GM19238 (cell line): ENCODE measurements around the gene CD247.

Source experiments
- DNase-seq: peaks from one replicate; pipeline ENCODE4 v3.0.0; 2011; ENCODE audit warnings: low spot score; ENCODE audit not compliant: insufficient read length

CD247 gene

GRCh38 chr1:167542109-167543032 is 24.0 kb upstream of the CD247 start:
- DNase-seq = no peak

- DNase-seq = no peak
These were observed 23.3 kb upstream of the CD247 start for GRCh38 chr1:167541610-167542009.

GRCh38 chr1:167541003-167541402 is 22.7 kb upstream of the CD247 start:
- no peak for DNase-seq

- no peak for DNase-seq
These were observed 20.3 kb upstream of the CD247 start for GRCh38 chr1:167538657-167539056.

GRCh38 chr1:167533851-167534300 is 15.5 kb upstream of the CD247 start:
- peak; percentile 63 for DNase-seq

- DNase-seq = no peak
These were observed 14.9 kb upstream of the CD247 start for GRCh38 chr1:167532964-167533824.

GRCh38 chr1:167532375-167532774 is 14.0 kb upstream of the CD247 start:
- DNase-seq = no peak

GRCh38 chr1:167529829-167530474 is 11.6 kb upstream of the CD247 start:
- no peak for DNase-seq

GRCh38 chr1:167528057-167528728 is 9.9 kb upstream of the CD247 start:
- no peak for DNase-seq

- DNase-seq = no peak
These were observed 8.5 kb upstream of the CD247 start for GRCh38 chr1:167526667-167527383.

GRCh38 chr1:167524651-167525050 is 6.3 kb upstream of the CD247 start:
- no peak for DNase-seq

- DNase-seq = no peak
These were observed 3.9 kb upstream of the CD247 start for GRCh38 chr1:167522246-167522645.

GRCh38 chr1:167520711-167521206 is 2.4 kb upstream of the CD247 start:
- no peak for DNase-seq

GRCh38 chr1:167517535-167518330 is 596 bp downstream of the CD247 start:
- DNase-seq = no peak

GRCh38 chr1:167516404-167517388 is 1.6 kb downstream of the CD247 start:
- no peak for DNase-seq

GRCh38 chr1:167515893-167516321 is 2.4 kb downstream of the CD247 start:
- no peak for DNase-seq

- DNase-seq = no peak
These were observed 2.9 kb downstream of the CD247 start for GRCh38 chr1:167515461-167515860.

- DNase-seq = no peak
These were observed 4.0 kb downstream of the CD247 start for GRCh38 chr1:167514288-167514687.
